HEK293 (cell line): ENCODE measurements around the gene PKP4.

Source experiments
- CTCF ChIA-PET: fragments of 350-600 bp; formaldehyde crosslinking; extraction: SDS; loops from one replicate; lab custom pipeline; 2021; ENCODE audit warnings: antibody characterized with exemption; lab: Yijun Ruan, JAX
- POLR2A ChIA-PET: fragments of 300-600 bp; formaldehyde crosslinking; extraction: SDS; loops from one replicate; lab custom pipeline; 2020; ENCODE audit warnings: antibody characterized with exemption, inconsistent platforms; lab: Yijun Ruan, JAX
- H3K27ac ChIP-seq: fragments of 200-500 bp; sonication (Bioruptor generic); 2 replicates; pipeline ENCODE4 v1.5.1; 2014; ENCODE audit warnings: low read depth, low read length, control low read depth, inconsistent platforms; ENCODE audit errors: extremely low read depth
- H3K36me3 ChIP-seq, 2 experiments: fragments of 200-500 bp in 1 of 2; sonication (Bioruptor generic) in 1 of 2; 1 replicate in 1 of 2; 2 replicates in 1 of 2; pipeline ENCODE4 v1.5.1; 2014 to 2017; ENCODE audit warnings: inconsistent platforms in 2 of 2, low read length in 2 of 2; ENCODE audit not compliant: control insufficient read depth in 2 of 2, insufficient read depth in 1 of 2
- H3K4me1 ChIP-seq: fragments of 200-500 bp; sonication (Bioruptor generic); 2 replicates; pipeline ENCODE4 v1.5.1; 2014; ENCODE audit warnings: mild to moderate bottlenecking, low read length, inconsistent platforms; ENCODE audit not compliant: control insufficient read depth, insufficient read depth
- H3K4me3 ChIP-seq: 2 replicates; pipeline ENCODE4 v1.5.1; 2011; ENCODE audit warnings: low read depth, mild to moderate bottlenecking, control low read depth, low read length, moderate library complexity
- H3K9me3 ChIP-seq: fragments of 200-500 bp; sonication (Bioruptor generic); 2 replicates; pipeline ENCODE4 v1.5.1; 2014; ENCODE audit warnings: low read depth, low read length, inconsistent platforms; ENCODE audit not compliant: control insufficient read depth, insufficient read depth
- HOXD13 ChIP-seq: sonication (generic); formaldehyde crosslinking; IDR thresholded peaks from 2 replicates; pipeline ENCODE4 v1.8.0; 2022; ENCODE audit warnings: missing genetic modification reagents, borderline replicate concordance
- KLF16 ChIP-seq: fragments of 450-650 bp; formaldehyde crosslinking; IDR thresholded peaks from 2 replicates; pipeline ENCODE4 v1.5.1; 2017; ENCODE audit warnings: missing biosample characterization, missing genetic modification characterization
- PRDM4 ChIP-seq: fragments of 450-650 bp; formaldehyde crosslinking; IDR thresholded peaks from 2 replicates; pipeline ENCODE4 v1.5.1; 2017; ENCODE audit warnings: missing biosample characterization, missing genetic modification characterization
- ZBTB6 ChIP-seq: fragments of 450-650 bp; formaldehyde crosslinking; IDR thresholded peaks from 2 replicates; pipeline ENCODE4 v1.5.1; 2017; ENCODE audit warnings: missing biosample characterization, missing genetic modification characterization
- ZBTB7A ChIP-seq: fragments of 450-650 bp; formaldehyde crosslinking; IDR thresholded peaks from 2 replicates; pipeline ENCODE4 v1.5.1; 2016; ENCODE audit warnings: low read depth, missing biosample characterization, missing genetic modification characterization
- ZBTB8A ChIP-seq: fragments of 450-650 bp; formaldehyde crosslinking; IDR thresholded peaks from 2 replicates; pipeline ENCODE4 v1.5.1; 2016; ENCODE audit warnings: missing biosample characterization, missing genetic modification characterization
- ZNF157 ChIP-seq: fragments of 450-650 bp; formaldehyde crosslinking; IDR thresholded peaks from 2 replicates; pipeline ENCODE4 v1.5.1; 2016; ENCODE audit warnings: missing biosample characterization, missing genetic modification characterization
- ZNF169 ChIP-seq: fragments of 450-650 bp; formaldehyde crosslinking; IDR thresholded peaks from 2 replicates; pipeline ENCODE4 v1.5.1; 2016; ENCODE audit warnings: missing biosample characterization, missing genetic modification characterization
- ZNF175 ChIP-seq: fragments of 450-650 bp; formaldehyde crosslinking; IDR thresholded peaks from 2 replicates; pipeline ENCODE4 v1.5.1; 2016; ENCODE audit warnings: missing biosample characterization, missing genetic modification characterization
- ZNF214 ChIP-seq: fragments of 450-650 bp; formaldehyde crosslinking; IDR thresholded peaks from 2 replicates; pipeline ENCODE4 v1.5.1; 2017; ENCODE audit warnings: missing biosample characterization, mild to moderate bottlenecking, missing genetic modification characterization, borderline replicate concordance
- ZNF473 ChIP-seq: fragments of 450-650 bp; formaldehyde crosslinking; IDR thresholded peaks from 2 replicates; pipeline ENCODE4 v1.5.1; 2017; ENCODE audit warnings: missing biosample characterization, missing genetic modification characterization
- ZNF521 ChIP-seq: fragments of 450-650 bp; formaldehyde crosslinking; IDR thresholded peaks from 2 replicates; pipeline ENCODE4 v1.5.1; 2017; ENCODE audit warnings: missing biosample characterization, mild to moderate bottlenecking, missing genetic modification characterization
- ZNF529 ChIP-seq: fragments of 450-650 bp; formaldehyde crosslinking; IDR thresholded peaks from 2 replicates; pipeline ENCODE4 v1.5.1; 2017; ENCODE audit warnings: missing genetic modification characterization, missing biosample characterization; ENCODE audit not compliant: insufficient replicate concordance
- ZNF548 ChIP-seq: fragments of 450-650 bp; formaldehyde crosslinking; IDR thresholded peaks from 2 replicates; pipeline ENCODE4 v1.5.1; 2016; ENCODE audit warnings: missing biosample characterization, missing genetic modification characterization
- ZNF596 ChIP-seq: fragments of 450-650 bp; IDR thresholded peaks from 2 replicates; pipeline ENCODE4 v1.5.0; 2018; ENCODE audit warnings: missing biosample characterization, mild to moderate bottlenecking, missing genetic modification characterization, moderate library complexity
- ZNF610 ChIP-seq: fragments of 450-650 bp; formaldehyde crosslinking; IDR thresholded peaks from 2 replicates; pipeline ENCODE4 v1.5.1; 2016; ENCODE audit warnings: missing biosample characterization, missing genetic modification characterization, borderline replicate concordance
- ZNF623 ChIP-seq: fragments of 450-650 bp; formaldehyde crosslinking; IDR thresholded peaks from 2 replicates; pipeline ENCODE4 v1.5.1; 2016; ENCODE audit warnings: missing biosample characterization, missing genetic modification characterization
- ZNF777 ChIP-seq: fragments of 450-650 bp; formaldehyde crosslinking; IDR thresholded peaks from 2 replicates; pipeline ENCODE4 v1.5.1; 2017; ENCODE audit warnings: missing biosample characterization, missing genetic modification characterization, borderline replicate concordance
- ZSCAN23 ChIP-seq: fragments of 450-650 bp; formaldehyde crosslinking; IDR thresholded peaks from 2 replicates; pipeline ENCODE4 v1.5.1; 2016; ENCODE audit warnings: missing biosample characterization, missing genetic modification characterization

The PKP4 gene

GRCh38 chr2:158619496-158619895 lies 162.7 kb downstream of the PKP4 start:
- CTCF ChIA-PET = interaction anchor here (0.6 to 1.2 kb wide), 4 partner anchors 10 to 585 kb away, joined by 3 to 4 read pairs (median 3); no protein-coding TSS in a partner anchor
- Histone ChIP-seq H3K9me3 (no peaks in the 10 kb centered on the region), H3K27ac (no peak overlapping the region), H3K36me3 (peaks cover 5 to 38% of the 10 kb centered on the region in 2 experiments), H3K4me3 (no peak overlapping the region), H3K4me1 (no peaks in the 10 kb centered on the region)
- POLR2A ChIA-PET = no interaction called here
- no peak for TF ChIP-seq ZNF521 (tag by site-specific recombination)

GRCh38 chr2:158620656-158621055 lies 163.9 kb downstream of the PKP4 start:
- Histone ChIP-seq H3K9me3 (no peaks in the 10 kb centered on the region), H3K27ac (no peak overlapping the region), H3K36me3 (peaks cover 5 to 47% of the 10 kb centered on the region in 2 experiments), H3K4me3 (no peak overlapping the region), H3K4me1 (no peaks in the 10 kb centered on the region)
- POLR2A ChIA-PET = no interaction called here
- CTCF ChIA-PET = interaction anchor here (0.9 kb wide), 1 partner anchor 441 kb away, joined by 3 read pairs; no protein-coding TSS in a partner anchor
- TF ChIP-seq ZNF169 (tag by site-specific recombination) (no peak), ZNF214 (tag by site-specific recombination) (no peak), ZNF623 (tag by site-specific recombination) (no peak), ZNF596 (tag by site-specific recombination) (no peak), ZNF529 (tag by site-specific recombination) (no peak), KLF16 (tag by site-specific recombination) (no peak), ZNF473 (tag by site-specific recombination) (no peak), ZNF175 (tag by site-specific recombination) (no peak), ZBTB6 (no peak)

GRCh38 chr2:158624071-158624667 lies 167.4 kb downstream of the PKP4 start:
- Histone ChIP-seq H3K9me3 (no peaks in the 10 kb centered on the region), H3K36me3 (peaks cover 5 to 45% of the 10 kb centered on the region in 2 experiments), H3K4me1 (no peaks in the 10 kb centered on the region), H3K4me3 (no peak overlapping the region), H3K27ac (no peak overlapping the region)
- POLR2A ChIA-PET = interaction anchor here (0.7 kb wide), 1 partner anchor 924 kb away, joined by 7 read pairs; no protein-coding TSS in a partner anchor
- no peak for TF ChIP-seq ZNF777 (tag by site-specific recombination)
- CTCF ChIA-PET = no interaction called here

- ChIA-PET POLR2A (interaction anchor here (0.7 kb wide), 1 partner anchor 925 kb away, joined by 7 read pairs; no protein-coding TSS in a partner anchor), CTCF (no interaction called here)
- no peaks in the 10 kb centered on the region for H3K4me1 ChIP-seq
- H3K9me3 ChIP-seq = no peaks in the 10 kb centered on the region
- H3K36me3 ChIP-seq = peaks cover 5 to 49% of the 10 kb centered on the region in 2 experiments
- H3K4me3 ChIP-seq = no peak overlapping the region
- TF ChIP-seq ZNF610 (tag by site-specific recombination) (no peak), HOXD13 (CRISPR knock-in tag) (no peak), PRDM4 (tag by site-specific recombination) (no peak), ZBTB8A (tag by site-specific recombination) (no peak), ZNF548 (tag by site-specific recombination) (no peak), ZBTB7A (tag by site-specific recombination) (no peak), ZBTB6 (no peak), ZSCAN23 (tag by site-specific recombination) (no peak), ZNF157 (tag by site-specific recombination) (no peak)
- H3K27ac ChIP-seq = no peak overlapping the region
These were observed 168.2 kb downstream of the PKP4 start for GRCh38 chr2:158624961-158625360.
